ENCODE results near the gene EFHC1. TPM values are rescaled to one million over a fixed set of nuclear protein-coding genes. Genes with fewer than 3 reads are reported as not detected.
A peak's percentile ranks its signal among the peaks of the same experiment; 100 is the strongest.

EFHC1 gene
- total and polyA plus RNA-seq, 2 donors (not counting 1 experiment from before 2014, with no cell fraction given) = 19.4 to 34.8 TPM

DNA sequence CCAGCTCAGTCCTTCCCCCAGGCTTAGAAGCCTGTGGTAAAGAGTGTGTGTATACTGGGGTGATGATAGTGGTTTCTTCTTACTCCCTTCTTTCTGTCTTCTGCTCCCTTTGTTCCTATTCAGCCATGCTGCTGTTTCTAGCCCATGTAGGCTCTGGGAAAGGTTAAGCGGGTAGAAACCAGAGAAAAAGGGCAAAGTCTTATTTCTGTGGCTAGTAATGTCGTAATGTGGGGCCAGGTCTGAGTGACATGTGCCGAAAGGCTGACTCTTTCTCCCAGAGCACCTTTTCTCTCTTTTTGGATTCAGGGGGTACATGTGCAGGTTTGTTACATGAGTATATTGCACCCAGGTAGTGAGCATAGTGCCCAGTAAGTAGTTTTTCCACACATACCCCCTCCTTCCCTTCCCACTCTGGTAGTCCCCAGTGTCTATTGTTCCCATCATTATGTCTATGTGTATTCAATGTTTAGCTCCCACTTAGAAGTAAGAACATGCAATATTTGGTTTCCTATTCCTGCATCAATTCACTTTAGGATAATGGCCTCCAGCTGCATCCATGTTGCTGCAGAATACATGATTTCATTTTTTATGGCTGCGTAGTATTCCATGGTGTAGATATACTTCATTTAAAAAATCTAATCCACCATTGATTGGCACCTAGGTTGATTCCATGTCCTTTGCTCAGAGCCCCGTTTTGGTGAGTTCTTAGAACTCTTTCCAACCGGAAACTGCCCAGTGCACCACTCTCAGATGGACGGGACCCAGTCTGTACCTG, 74.3 kb downstream of the EFHC1 start:
- no peak for TF ChIP-seq EZH2 (IDR thresholded peaks at IDR 0.05; ENCODE audit: borderline replicate concordance, insufficient read depth, low read depth, low read length, poor library complexity, severe bottlenecking)
- TF ChIP-seq, protein P1, sequence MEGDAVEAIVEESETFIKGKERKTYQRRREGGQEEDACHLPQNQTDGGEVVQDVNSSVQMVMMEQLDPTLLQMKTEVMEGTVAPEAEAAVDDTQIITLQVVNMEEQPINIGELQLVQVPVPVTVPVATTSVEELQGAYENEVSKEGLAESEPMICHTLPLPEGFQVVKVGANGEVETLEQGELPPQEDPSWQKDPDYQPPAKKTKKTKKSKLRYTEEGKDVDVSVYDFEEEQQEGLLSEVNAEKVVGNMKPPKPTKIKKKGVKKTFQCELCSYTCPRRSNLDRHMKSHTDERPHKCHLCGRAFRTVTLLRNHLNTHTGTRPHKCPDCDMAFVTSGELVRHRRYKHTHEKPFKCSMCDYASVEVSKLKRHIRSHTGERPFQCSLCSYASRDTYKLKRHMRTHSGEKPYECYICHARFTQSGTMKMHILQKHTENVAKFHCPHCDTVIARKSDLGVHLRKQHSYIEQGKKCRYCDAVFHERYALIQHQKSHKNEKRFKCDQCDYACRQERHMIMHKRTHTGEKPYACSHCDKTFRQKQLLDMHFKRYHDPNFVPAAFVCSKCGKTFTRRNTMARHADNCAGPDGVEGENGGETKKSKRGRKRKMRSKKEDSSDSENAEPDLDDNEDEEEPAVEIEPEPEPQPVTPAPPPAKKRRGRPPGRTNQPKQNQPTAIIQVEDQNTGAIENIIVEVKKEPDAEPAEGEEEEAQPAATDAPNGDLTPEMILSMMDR (IDR thresholded peaks at IDR 0.05) = no peak
- Histone ChIP-seq H3K4me3 (ENCODE audit: control extremely low read depth in 1 of 5, extremely low read depth in 1 of 5, insufficient read depth in 1 of 5, low read depth in 2 of 5, low read length in 4 of 5) (no peak overlapping the region), H3K27me3 (replicated peaks in 1 of 4; ENCODE audit: control extremely low read depth in 1 of 4, control insufficient read depth in 3 of 4, insufficient read depth in 4 of 4, low read length in 3 of 4) (no peaks in the 10 kb centered on the region), H3K4me1 (ENCODE audit: control insufficient read depth in 2 of 2, insufficient read depth in 2 of 2, low read length in 2 of 2) (peaks cover 52 to 88% of the 10 kb centered on the region in 2 donors), H4K20me1 (ENCODE audit: control insufficient read depth, insufficient read depth, low read length, poor library complexity, severe bottlenecking) (no peaks in the 10 kb centered on the region), H3K27ac (ENCODE audit: low read length in 2 of 2) (peak overlapping the region; percentile 55 to 67), H3K79me2 (ENCODE audit: control insufficient read depth, insufficient read depth, low read length) (no peaks in the 10 kb centered on the region), H3K9ac (ENCODE audit: low read length) (no peak overlapping the region), H2AFZ (ENCODE audit: insufficient read depth, low read depth, low read length, poor library complexity, severe bottlenecking) (no peak overlapping the region), H3K9me3 (ENCODE audit: control extremely low read depth in 1 of 3, control insufficient read depth in 2 of 3, insufficient read depth in 1 of 3, low read length in 2 of 3) (peaks cover 0 to 4% (median 3%) of the 10 kb centered on the region in 3 donors), H3K4me2 (replicated peaks; ENCODE audit: low read depth, low read length, poor library complexity, severe bottlenecking) (no peak overlapping the region), H3K36me3 (replicated peaks in 1 of 2; ENCODE audit: control extremely low read depth in 1 of 2, control insufficient read depth in 1 of 2, extremely low read depth in 1 of 2, insufficient read depth in 2 of 2, low read length in 1 of 2) (peaks cover 0 to 3% of the 10 kb centered on the region in 2 experiments)
- no peaks in the 10 kb centered on the region for H3K27me3 Mint-ChIP-seq
- H3K27ac Mint-ChIP-seq = peak overlapping the region; percentile 96
- DNase-seq (no peak), ATAC-seq (ENCODE audit: low read depth) (no peak)
- 100% methylated on average over 4 of the region's 7 CpGs for WGBS (ENCODE audit: insufficient coverage)
- peaks cover 87% of the 10 kb centered on the region for H3K4me1 Mint-ChIP-seq
- H3K9me3 Mint-ChIP-seq (ENCODE audit: insufficient read depth) = no peaks in the 10 kb centered on the region
- ChIA-PET POLR2A (interaction anchor here (0.6 to 0.8 kb wide), 2 partner anchors 10 to 14 kb away, joined by 3 read pairs; no protein-coding TSS in a partner anchor), CTCF (interaction anchor here (1.9 kb wide), 1 partner anchor 74 kb away, joined by 6 read pairs; the partner anchor contains the start of gene EFHC1)
- intact Hi-C loops (cut with micrococcal nuclease) = loop anchor here (5.0 to 10.0 kb wide), 4 partner anchors 132 to 500 kb away; partner anchors contain the start of genes GSTA4 and PAQR8
- no peak overlapping the region for H3K4me3 Mint-ChIP-seq

- Histone ChIP-seq H3K9ac (ENCODE audit: low read length) (no peak overlapping the region), H3K4me1 (ENCODE audit: control insufficient read depth in 2 of 2, insufficient read depth in 2 of 2, low read length in 2 of 2) (peaks cover 52 to 78% of the 10 kb centered on the region in 2 donors), H3K36me3 (replicated peaks in 1 of 2; ENCODE audit: control extremely low read depth in 1 of 2, control insufficient read depth in 1 of 2, extremely low read depth in 1 of 2, insufficient read depth in 2 of 2, low read length in 1 of 2) (peaks cover 0 to 3% of the 10 kb centered on the region in 2 experiments), H3K9me3 (ENCODE audit: control extremely low read depth in 1 of 3, control insufficient read depth in 2 of 3, insufficient read depth in 1 of 3, low read length in 2 of 3) (peaks cover 0 to 4% (median 3%) of the 10 kb centered on the region in 3 donors), H3K27me3 (replicated peaks in 1 of 4; ENCODE audit: control extremely low read depth in 1 of 4, control insufficient read depth in 3 of 4, insufficient read depth in 4 of 4, low read length in 3 of 4) (no peaks in the 10 kb centered on the region), H2AFZ (ENCODE audit: insufficient read depth, low read depth, low read length, poor library complexity, severe bottlenecking) (no peak overlapping the region), H3K4me3 (ENCODE audit: control extremely low read depth in 1 of 5, extremely low read depth in 1 of 5, insufficient read depth in 1 of 5, low read depth in 2 of 5, low read length in 4 of 5) (no peak overlapping the region), H3K27ac (ENCODE audit: low read length in 2 of 2) (peak overlapping the region; percentile 96 to 99), H4K20me1 (ENCODE audit: control insufficient read depth, insufficient read depth, low read length, poor library complexity, severe bottlenecking) (no peaks in the 10 kb centered on the region), H3K79me2 (ENCODE audit: control insufficient read depth, insufficient read depth, low read length) (no peaks in the 10 kb centered on the region), H3K4me2 (replicated peaks; ENCODE audit: low read depth, low read length, poor library complexity, severe bottlenecking) (peak overlapping the region; percentile 4)
- no peak for ATAC-seq (ENCODE audit: low read depth)
- no peak for DNase-seq
- intact Hi-C loops (cut with micrococcal nuclease) = loop anchor here (2.0 to 10.0 kb wide), 5 partner anchors 81 to 499 kb away; partner anchors contain the start of genes GSTA4, PAQR8 and TRAM2
- WGBS (ENCODE audit: insufficient coverage) = 90% methylated on average over 2 of the region's 3 CpGs
- Mint-ChIP-seq H3K4me1 (peaks cover 80% of the 10 kb centered on the region), H3K4me3 (no peak overlapping the region), H3K9me3 (ENCODE audit: insufficient read depth) (no peaks in the 10 kb centered on the region), H3K27ac (peak overlapping the region; percentile 96), H3K27me3 (no peaks in the 10 kb centered on the region)
- ChIA-PET CTCF (interaction anchor here (0.6 to 6.6 kb wide), 3 partner anchors 76 to 94 kb away, joined by 3 to 38 read pairs (median 6); partner anchors contain the start of gene EFHC1), POLR2A (interaction anchor here (1.3 kb wide), 1 partner anchor 80 kb away, joined by 3 read pairs; no protein-coding TSS in a partner anchor)
- TF ChIP-seq EZH2 (IDR thresholded peaks at IDR 0.05; ENCODE audit: borderline replicate concordance, insufficient read depth, low read depth, low read length, poor library complexity, severe bottlenecking) = no peak
- TF ChIP-seq, protein P1 (IDR thresholded peaks at IDR 0.05) = no peak
Observed at GRCh38 chr6:52495922-52496321, 75.8 kb downstream of the EFHC1 start.

Measured in B cell (primary cell).